Hematopoietic multipotent progenitor cell treated with erythropoietin and hydrocortisone succinate and interleukin-3 and kit ligand, for 15 days (in vitro differentiated cells): ENCODE results near the gene DDX54.
"Not testable (repeated sequence)": the region's sequence is repeated elsewhere in the genome, so short reads cannot be mapped to it uniquely, and the experiment has no call there.

ENCODE experiments used
- DNase-seq: peaks from one replicate; pipeline ENCODE4 v3.0.0-alpha.2; 2015; ENCODE audit warnings: low spot score

Gene DDX54

GRCh38 chr12:113142173-113142885, 42.9 kb downstream of the DDX54 start:
- no peak for DNase-seq

GRCh38 chr12:113141716-113142115, 43.6 kb downstream of the DDX54 start:
- DNase-seq, result not testable (repeated sequence)

DNA sequence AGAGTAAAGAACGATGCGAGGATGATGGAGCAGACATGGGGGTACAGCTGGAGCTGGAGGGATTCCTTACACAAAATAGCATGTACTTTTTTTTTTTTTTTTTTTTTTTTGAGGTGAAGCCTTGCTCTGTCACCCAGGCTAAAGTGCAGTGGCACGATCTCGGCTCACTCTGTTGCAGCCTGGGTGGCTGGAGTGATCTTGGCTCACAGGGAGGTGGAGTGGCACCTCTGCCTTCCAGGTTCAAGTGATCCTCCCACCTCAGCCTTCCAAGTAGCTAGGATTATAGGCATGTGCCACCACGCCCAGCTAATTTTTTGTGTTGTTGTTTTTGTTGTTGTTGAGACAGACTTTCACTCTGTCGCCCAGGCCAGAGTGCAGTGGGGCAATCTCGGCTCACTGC, 44.6 kb downstream of the DDX54 start:
- no peak for DNase-seq

GRCh38 chr12:113138826-113139225, 46.5 kb downstream of the DDX54 start:
- no peak for DNase-seq

GRCh38 chr12:113137861-113138783, 47.2 kb downstream of the DDX54 start:
- DNase-seq, result no peak

- no peak for DNase-seq
Observed at GRCh38 chr12:113136990-113137511, 48.2 kb downstream of the DDX54 start.

DNA sequence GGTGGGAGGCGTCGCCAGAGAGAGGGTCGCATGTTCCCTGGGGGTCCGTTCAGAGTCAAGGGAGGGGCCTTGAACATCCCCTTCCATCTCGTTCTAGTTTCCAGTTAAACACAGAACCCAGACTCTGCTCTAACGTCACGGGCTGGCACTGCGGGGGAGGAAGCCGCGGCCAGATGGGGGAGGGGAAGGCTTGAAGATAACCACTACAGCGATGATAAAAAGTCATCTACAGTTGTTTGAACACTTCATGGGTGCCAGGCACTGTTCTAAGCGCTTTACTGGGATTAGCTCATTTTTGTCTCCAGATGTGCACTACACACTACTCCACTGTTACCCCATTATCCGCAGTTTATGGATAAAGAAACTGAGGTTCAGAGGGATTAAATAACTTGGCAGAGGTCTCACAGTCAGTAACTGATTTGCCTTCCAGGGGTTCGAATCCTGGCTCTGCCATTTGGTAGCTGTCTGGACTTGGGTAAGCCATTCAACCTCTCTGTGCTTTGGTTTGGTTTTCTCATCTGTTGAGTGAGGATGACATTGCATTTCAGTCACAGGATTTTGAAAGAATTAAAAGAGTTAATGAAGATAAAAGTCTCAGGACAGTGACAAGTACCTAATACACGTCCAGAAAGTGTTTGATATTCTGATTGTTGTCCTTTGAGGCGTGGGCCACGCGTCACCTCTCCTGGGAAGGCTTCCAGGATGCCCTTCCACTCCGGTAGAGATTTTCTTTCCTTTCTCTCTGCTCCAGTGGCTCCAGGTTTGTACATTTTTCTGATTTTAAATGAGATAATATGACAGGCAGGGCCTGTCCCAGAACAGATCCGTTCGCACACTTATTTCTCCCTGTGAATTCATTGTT, 48.9 kb downstream of the DDX54 start:
- DNase-seq, result no peak

DNA sequence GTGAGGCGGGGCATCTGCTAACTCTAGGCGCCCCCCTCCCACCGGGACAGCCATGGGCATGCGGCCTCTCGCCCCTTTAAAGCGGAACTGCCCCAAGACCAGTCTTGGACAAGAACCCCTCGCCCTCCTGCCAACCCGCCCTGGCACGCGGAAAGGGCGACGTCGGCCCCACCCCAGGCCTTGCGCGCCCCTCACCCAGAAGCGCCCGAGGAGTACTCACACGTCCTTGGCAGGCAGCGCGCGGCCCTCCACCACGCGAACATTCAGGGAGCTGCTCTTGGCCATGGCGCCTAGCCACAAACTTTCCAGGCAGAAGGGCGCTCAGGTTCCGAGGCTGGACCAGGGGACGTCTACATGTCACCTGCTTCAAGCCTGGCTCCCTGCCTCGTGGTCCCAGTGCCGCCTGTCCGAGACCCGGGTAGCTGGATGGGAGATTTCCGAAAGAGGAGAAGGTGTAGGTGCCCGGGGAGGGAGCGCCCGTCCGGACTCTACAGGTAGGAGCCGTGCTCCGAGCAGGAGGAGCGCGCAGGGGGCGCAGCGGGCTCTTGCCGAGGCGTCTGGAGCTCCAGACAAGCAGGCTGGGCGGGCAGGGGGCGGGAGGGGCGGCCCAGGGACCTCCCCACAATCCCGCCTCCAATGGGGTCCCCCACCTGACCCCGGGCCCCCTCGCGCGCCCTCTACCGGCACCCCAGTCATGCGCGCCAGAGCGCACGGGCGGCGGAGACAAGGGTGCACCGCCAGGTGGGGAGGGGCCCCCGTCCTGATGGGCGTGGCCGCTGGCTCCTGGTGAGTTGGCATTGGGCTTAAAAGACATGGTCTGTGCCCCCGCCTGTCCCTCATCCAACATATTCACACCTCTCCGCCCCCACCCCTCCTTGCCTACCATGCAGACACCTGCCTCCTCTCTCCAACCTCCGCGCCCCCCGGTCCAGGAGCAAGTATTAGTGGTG, 49.8 kb downstream of the DDX54 start, which contains the start of gene RASAL1:
Gene RASAL1 (minus strand): TSS at position 584 of the 950 bp plus-strand sequence. CDS start 299 bp downstream, at position 285.
- DNase-seq, result no peak

DNA sequence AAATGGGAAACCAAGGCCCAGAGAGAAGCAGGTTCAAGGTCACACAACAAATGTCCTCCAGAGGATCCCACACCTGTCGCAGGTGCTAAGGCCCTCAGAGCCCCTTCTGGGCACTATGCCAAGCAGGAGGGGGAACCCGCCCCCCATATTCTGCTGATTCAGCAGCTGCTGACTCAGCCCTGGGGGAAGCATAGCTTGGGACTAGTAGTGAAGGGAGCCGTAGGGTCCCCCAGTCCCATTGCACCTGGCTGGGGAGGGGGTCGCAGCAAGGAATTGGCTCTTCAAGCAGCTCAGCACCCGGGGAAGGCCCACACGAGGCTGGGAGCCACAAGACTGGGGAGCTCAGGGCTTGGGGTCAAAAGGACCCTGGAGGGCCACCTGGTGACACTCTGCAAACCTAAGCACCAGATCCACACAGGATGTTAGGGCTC, 50.7 kb downstream of the DDX54 start:
- no peak for DNase-seq

DNA sequence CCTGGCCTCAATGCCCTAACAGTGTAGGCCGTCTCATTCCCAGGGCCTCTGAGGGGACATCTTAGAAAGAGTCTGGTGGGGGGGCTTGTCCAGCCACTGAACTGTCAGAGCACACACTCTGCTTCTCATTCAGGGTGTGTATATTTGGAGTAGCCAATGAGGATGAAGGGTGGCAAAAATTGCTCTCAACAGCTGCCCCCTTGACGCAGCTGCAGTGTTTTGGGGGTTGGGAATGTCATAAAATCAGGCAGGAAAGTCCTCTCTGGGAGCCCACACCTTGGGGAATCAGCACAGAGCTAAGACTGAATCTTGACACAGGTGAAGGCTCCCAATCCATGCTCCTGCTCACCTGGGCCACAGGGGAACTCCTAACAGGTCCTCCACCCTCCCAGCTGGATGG, 51.2 kb downstream of the DDX54 start:
- DNase-seq, result no peak

- DNase-seq, result no peak
Observed at GRCh38 chr12:113133666-113134065, 51.6 kb downstream of the DDX54 start.

GRCh38 chr12:113133036-113133435, 52.2 kb downstream of the DDX54 start:
- no peak for DNase-seq

DNA sequence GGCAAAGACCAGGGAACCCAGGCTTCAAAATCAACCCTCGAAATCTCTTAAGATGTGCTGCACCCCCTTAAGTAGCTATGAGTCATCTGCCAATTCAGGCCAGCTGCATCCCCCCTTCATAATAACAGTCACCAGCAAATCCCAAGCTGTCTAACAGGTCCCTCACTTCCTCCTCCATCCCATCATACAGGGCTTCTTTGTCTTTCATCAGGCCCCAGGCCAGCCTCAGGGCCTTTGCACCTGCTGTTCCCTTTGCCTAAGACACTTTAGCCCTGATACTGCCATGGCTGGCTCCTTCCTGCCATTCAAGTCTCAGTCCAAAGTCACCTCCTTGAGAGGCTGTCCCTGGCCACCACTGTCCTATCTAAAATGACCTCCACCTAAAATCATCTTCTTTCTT, 53.7 kb downstream of the DDX54 start:
- DNase-seq, result no peak

- DNase-seq, result no peak
Observed at GRCh38 chr12:113130457-113131135, 54.7 kb downstream of the DDX54 start.

GRCh38 chr12:113129664-113130456, 55.4 kb downstream of the DDX54 start:
- DNase-seq, result no peak

DNA sequence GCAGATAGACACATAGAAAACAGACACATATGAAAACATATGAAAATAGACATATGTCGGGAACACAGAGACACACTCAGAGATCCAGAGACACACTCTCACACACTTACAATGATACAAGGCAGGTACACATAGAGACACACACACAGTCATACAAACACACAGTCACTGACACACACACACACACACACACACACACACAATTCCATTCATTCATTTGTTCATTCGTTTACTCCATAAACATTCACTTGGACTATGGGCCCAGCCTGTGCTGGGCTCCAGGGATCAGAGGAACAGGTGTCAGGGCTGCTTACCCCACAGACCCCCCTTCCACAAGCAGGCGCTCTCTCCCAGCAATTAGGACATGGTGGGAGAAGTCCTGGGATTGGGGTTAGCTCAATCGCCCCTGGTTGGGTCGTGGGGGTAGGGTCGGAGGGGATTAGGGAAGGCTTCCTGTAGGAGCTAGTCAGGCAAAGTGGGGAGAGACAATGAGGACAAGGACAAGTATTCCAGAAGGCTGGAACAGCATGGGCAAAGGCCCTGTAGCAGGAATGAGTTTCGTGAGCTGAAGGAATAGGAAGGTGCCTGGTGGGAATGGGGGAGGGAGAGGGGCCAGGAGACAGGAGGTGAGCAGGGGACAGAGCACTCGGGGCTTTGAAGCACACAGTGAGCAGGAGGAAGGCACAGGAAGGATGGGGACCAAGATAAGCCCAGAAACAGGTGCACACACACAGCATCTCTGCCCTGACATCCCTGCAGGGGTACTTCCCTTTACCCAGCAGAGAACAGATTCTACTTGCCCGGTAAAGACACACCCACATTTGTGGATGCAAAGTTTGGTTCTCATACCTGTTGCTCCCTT, 56.2 kb downstream of the DDX54 start:
- no peak for DNase-seq

- DNase-seq, result no peak
Observed at GRCh38 chr12:113127791-113128199, 57.5 kb downstream of the DDX54 start.

DNA sequence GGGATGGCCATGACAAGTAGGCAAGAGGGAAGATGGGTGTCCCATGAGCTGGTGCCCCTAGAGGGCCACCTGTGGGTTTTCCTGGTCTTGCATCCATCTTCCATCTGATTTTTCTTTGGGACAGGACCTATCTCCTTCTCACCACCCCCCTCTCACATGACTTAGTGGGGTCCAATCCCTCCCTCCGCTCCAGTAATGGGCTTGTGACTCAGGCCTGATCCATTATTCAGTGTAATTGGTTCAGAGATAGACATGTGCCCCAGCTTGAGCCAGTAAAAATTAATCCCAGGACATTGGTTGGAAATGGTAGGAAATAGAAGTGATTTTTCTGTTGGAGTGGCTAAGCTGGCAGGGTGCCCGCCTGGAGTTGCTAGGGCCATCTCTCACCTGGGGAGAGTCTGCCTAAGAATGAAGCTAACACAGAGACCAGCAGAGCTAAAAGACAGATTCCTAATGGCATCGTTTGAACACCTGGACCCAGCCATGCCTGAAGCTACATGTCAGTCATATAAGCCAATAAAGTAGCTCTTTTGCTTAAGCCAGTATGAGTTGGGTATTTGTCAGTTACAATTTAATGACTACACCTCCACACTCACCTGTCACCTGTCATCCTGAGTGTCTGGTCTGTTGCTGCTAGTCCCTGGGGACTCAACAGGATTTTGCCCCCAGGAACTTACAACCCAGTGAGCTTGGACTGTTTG, 64.5 kb downstream of the DDX54 start:
- no peak for DNase-seq
